Nephron (organoid): Measurements from ENCODE around the gene SNX5.

ENCODE experiments used
- H3K27ac Mint-ChIP-seq, 3 experiments: 2 replicates each; pipeline ENCODE4 v1.8.0; 2020; ENCODE audit warnings: mixed read lengths in 3 of 3, mild to moderate bottlenecking in 2 of 3, moderate library complexity in 1 of 3
- H3K27me3 Mint-ChIP-seq: 2 replicates; pipeline ENCODE4 v1.8.0; 2021; ENCODE audit warnings: low read depth, mild to moderate bottlenecking, moderate library complexity, mixed read lengths
- H3K36me3 Mint-ChIP-seq: 2 replicates; pipeline ENCODE4 v1.8.0; 2020; ENCODE audit warnings: low read depth, mixed read lengths
- H3K4me1 Mint-ChIP-seq: 2 replicates; pipeline ENCODE4 v1.8.0; 2020; ENCODE audit warnings: mixed read lengths
- H3K4me3 Mint-ChIP-seq, 3 experiments: 2 replicates each; pipeline ENCODE4 v1.8.0; 2020; ENCODE audit warnings: mild to moderate bottlenecking in 3 of 3, mixed read lengths in 3 of 3, moderate library complexity in 2 of 3
- H3K9me3 Mint-ChIP-seq: 2 replicates; pipeline ENCODE4 v1.8.0; 2020; ENCODE audit warnings: mixed read lengths
- TF ChIP-seq, protein P1 (sequence below), 3 experiments: fragments of 200-600 bp; sonication (generic); IDR thresholded peaks; one replicate each; pipeline ENCODE4 v1.5.0; 2021; ENCODE audit warnings: antibody characterized with exemption in 3 of 3; ENCODE audit not compliant: unreplicated experiment in 3 of 3

SNX5 gene

DNA sequence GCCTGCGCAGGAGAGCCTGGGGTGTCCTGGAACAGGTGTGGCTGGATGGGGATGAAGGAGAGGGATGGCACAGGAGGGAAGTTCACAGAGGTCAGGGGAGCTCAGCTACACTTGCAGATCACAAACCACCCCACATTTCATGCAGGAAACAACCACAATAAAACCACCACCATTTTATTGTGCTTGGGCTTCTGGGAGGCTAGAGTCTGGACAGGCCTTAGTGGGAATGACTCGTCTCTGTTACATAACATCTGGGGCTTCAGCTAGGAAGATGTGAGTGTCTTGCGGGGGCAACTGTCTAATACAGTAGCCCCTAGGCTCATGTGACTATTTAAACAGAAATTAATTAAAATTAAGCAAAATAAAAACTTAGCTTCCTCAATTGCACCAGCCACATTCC, 33.4 kb downstream of the SNX5 start:
- Mint-ChIP-seq H3K27me3 (no peaks in the 10 kb centered on the region), H3K4me1 (peaks cover 76% of the 10 kb centered on the region), H3K9me3 (no peaks in the 10 kb centered on the region), H3K4me3 (no peak overlapping the region), H3K36me3 (no peaks in the 10 kb centered on the region), H3K27ac (peak overlapping the region in 2 of 3 experiments; percentile 42 to 94)
- TF ChIP-seq, protein P1, sequence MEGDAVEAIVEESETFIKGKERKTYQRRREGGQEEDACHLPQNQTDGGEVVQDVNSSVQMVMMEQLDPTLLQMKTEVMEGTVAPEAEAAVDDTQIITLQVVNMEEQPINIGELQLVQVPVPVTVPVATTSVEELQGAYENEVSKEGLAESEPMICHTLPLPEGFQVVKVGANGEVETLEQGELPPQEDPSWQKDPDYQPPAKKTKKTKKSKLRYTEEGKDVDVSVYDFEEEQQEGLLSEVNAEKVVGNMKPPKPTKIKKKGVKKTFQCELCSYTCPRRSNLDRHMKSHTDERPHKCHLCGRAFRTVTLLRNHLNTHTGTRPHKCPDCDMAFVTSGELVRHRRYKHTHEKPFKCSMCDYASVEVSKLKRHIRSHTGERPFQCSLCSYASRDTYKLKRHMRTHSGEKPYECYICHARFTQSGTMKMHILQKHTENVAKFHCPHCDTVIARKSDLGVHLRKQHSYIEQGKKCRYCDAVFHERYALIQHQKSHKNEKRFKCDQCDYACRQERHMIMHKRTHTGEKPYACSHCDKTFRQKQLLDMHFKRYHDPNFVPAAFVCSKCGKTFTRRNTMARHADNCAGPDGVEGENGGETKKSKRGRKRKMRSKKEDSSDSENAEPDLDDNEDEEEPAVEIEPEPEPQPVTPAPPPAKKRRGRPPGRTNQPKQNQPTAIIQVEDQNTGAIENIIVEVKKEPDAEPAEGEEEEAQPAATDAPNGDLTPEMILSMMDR (IDR thresholded peaks at IDR 0.05; ENCODE audit: unreplicated experiment in 3 of 3): no peak

DNA sequence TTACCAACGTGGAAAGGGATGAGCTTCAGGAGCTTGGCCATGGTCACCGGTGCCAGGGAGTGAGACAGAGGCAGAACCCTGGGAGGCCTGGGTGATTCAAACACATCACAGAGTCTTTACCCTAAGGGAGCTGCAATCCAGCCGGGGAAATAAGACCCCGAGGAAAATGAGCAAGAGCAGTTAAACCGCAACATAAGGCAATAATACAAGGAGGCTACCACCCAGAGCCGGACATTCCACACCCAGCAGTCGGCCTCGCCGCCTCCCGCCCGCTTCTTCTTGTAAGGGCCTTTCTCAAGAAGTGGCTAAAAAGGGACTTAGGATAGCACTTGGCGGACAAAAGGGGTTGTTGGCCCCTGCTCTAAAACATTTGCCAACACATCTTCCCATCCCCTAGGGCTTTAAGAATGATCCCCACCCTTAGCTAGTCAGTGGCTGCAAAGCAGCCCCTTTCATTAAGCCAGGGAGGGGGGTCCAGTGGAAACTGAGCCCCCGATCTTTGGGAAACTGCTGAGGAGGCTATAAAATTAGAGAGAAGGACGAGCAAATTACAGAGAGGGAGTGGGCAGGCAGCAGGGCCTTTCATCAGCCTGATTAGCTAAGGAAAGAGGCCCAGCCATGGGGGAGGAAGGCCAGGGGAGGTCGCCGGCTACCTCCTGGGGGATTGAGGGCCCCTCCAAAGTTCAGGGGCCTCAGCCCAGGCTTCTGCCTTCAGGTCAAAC, 34.3 kb downstream of the SNX5 start:
- TF ChIP-seq, protein P1 (IDR thresholded peaks at IDR 0.05; ENCODE audit: unreplicated experiment in 3 of 3): no peak
- H3K4me1 Mint-ChIP-seq: peaks cover 67% of the 10 kb centered on the region
- no peaks in the 10 kb centered on the region for H3K36me3 Mint-ChIP-seq
- H3K27ac Mint-ChIP-seq: peak overlapping the region; percentile 88 to 94 (median 93)
- peak overlapping the region in 1 of 3 experiments; percentile 40 for H3K4me3 Mint-ChIP-seq
- no peaks in the 10 kb centered on the region for H3K9me3 Mint-ChIP-seq
- H3K27me3 Mint-ChIP-seq: no peaks in the 10 kb centered on the region

DNA sequence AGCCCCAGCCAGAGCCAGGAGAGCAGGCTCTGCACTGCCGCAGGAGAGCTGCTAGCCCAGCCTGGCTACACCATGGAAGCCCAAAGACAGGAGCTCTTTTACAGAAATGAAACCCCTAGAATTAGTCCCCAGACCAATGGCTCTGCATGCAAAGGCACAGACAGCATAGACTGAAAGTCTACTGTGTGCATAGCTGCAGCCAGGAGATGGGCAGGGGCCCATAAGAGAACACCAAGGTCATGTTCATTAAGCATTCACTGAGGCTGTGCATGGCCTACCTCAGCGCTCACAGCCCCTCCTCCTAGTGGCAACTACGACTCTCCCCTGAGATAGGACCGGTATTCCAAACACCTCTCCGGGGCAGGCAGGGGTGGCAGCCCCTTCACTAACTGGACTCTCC, 34.9 kb downstream of the SNX5 start:
- Mint-ChIP-seq H3K27me3 (no peaks in the 10 kb centered on the region), H3K36me3 (no peaks in the 10 kb centered on the region), H3K4me1 (peaks cover 61% of the 10 kb centered on the region), H3K9me3 (no peaks in the 10 kb centered on the region), H3K4me3 (no peak overlapping the region), H3K27ac (peak overlapping the region; percentile 88 to 94 (median 93))
- TF ChIP-seq, protein P1 (IDR thresholded peaks at IDR 0.05; ENCODE audit: unreplicated experiment in 3 of 3): no peak

DNA sequence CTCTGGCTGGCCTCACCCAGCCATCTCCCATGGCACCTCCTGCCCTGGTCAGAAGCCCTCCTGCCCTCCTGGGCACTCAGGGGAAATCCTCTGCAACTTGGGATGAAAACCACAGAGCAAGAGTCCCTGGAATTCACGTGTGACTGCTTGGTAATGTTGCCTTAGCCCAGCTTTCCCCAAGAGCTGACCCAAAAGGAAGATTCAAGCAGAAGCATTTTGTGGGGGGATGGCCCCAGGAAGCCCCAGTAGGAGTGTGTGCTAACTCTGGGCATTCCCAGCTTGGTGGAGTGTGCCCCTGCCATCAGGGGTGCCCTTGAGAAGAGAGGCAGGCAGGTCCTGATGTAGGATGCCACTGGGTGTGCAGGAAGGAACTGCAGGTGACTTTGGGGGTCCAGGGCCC, 35.5 kb downstream of the SNX5 start:
- TF ChIP-seq, protein P1 (IDR thresholded peaks at IDR 0.05; ENCODE audit: unreplicated experiment in 3 of 3): no peak
- no peaks in the 10 kb centered on the region for H3K27me3 Mint-ChIP-seq
- peaks cover 62% of the 10 kb centered on the region for H3K4me1 Mint-ChIP-seq
- peak overlapping the region in 1 of 3 experiments; percentile 15 for H3K4me3 Mint-ChIP-seq
- H3K9me3 Mint-ChIP-seq: no peaks in the 10 kb centered on the region
- peak overlapping the region in 2 of 3 experiments; percentile 65 to 94 for H3K27ac Mint-ChIP-seq
- H3K36me3 Mint-ChIP-seq: no peaks in the 10 kb centered on the region

DNA sequence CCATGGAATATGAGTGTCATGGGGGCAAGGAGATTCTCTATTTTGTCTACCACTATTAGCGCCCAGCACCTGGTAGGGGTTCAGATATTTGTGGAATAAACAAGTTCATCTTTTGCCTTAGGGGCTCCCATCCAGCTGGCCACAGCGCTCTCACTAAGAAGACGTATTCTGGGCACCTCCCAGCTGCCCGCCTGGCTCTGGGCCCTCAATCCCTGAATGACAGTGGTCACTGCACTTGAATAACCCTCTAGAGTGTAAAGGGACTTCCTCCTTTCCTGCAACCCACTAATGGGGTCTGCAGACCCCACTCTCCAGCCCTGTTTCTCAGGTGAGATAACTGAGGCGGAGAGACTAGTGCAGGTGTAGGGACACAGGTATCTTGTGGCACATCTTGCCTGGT, 36.2 kb downstream of the SNX5 start:
- peak overlapping the region in 1 of 3 experiments; percentile 34 for H3K27ac Mint-ChIP-seq
- H3K36me3 Mint-ChIP-seq: no peaks in the 10 kb centered on the region
- peaks cover 62% of the 10 kb centered on the region for H3K4me1 Mint-ChIP-seq
- no peaks in the 10 kb centered on the region for H3K27me3 Mint-ChIP-seq
- H3K9me3 Mint-ChIP-seq: no peaks in the 10 kb centered on the region
- TF ChIP-seq, protein P1 (IDR thresholded peaks at IDR 0.05; ENCODE audit: unreplicated experiment in 3 of 3): no peak
- no peak overlapping the region for H3K4me3 Mint-ChIP-seq

DNA sequence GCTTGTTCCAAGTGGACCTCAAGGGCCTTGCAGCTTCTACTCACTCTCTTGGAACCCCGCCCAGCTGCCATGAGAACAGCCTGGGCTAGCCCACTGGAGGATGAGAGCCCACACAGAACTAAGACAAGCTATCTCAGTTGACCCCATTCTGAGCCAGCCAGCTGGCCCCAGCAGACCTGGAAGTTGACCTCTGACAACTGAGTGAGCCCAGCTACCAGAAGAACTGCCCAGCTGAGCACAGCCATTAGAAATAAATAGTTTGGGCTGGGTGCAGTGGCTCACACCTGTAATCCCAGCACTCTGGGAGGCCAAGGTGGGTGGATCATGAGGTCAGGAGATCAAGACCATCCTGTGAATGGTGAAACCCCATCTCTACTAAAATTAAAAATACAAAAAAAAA, 37.1 kb downstream of the SNX5 start:
- Mint-ChIP-seq H3K27ac (no peak overlapping the region), H3K9me3 (no peaks in the 10 kb centered on the region), H3K27me3 (no peaks in the 10 kb centered on the region), H3K4me3 (no peak overlapping the region), H3K36me3 (no peaks in the 10 kb centered on the region), H3K4me1 (peaks cover 59% of the 10 kb centered on the region)
- TF ChIP-seq, protein P1 (IDR thresholded peaks at IDR 0.05; ENCODE audit: unreplicated experiment in 3 of 3): no peak
